NCI-H446 treated with DMSO at 0.1 percent for 48 hours (cell line): ENCODE measurements around the gene THUMPD1.
"Not testable (repeated sequence)": the region's sequence is repeated elsewhere in the genome, so short reads cannot be mapped to it uniquely, and the experiment has no call there.

ENCODE experiments used
- DNase-seq: peaks from one replicate; lab custom pipeline; 2025; lab: John Stamatoyannopoulos, UW

Gene THUMPD1

DNA sequence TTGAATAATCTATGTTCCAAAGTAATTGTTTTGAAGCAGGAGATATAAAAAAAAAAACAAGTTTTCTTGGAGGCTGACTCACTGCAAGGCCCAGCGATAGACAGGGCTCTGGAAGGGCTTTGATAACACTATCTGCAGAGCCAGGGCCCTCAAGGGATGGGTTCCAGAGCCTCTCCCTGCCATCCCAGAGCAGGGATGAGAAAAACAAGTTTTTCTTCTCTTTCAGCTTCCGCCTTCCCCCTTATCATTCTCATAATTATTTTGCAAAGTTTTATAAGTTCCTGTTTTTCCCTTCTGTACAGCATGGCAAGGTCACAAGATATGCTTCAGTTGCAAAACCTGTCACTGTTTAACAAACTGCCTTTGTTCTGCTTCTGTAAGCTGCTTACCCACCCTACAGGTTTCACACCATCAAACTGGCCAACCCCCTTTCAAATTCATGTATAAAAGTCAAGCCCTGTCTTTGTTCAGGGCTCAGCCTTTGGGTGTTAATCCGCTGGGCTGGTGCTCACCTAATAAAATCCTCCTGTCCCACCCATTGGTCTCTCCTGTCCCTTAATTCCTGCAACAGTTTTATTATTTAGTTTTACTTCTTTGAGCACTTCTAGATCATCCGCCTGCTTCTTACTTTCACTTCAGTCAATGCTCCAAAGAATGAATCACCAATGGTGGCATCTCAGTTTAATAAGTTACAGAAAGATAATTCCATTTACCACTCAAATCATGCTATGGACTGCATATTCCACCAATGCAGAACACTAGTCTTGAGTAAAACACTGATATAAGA is 5.6 kb upstream of the THUMPD1 start:
- no peak for DNase-seq

- no peak for DNase-seq
These were observed 4.8 kb upstream of the THUMPD1 start for GRCh38 chr16:20746461-20746860.

DNA sequence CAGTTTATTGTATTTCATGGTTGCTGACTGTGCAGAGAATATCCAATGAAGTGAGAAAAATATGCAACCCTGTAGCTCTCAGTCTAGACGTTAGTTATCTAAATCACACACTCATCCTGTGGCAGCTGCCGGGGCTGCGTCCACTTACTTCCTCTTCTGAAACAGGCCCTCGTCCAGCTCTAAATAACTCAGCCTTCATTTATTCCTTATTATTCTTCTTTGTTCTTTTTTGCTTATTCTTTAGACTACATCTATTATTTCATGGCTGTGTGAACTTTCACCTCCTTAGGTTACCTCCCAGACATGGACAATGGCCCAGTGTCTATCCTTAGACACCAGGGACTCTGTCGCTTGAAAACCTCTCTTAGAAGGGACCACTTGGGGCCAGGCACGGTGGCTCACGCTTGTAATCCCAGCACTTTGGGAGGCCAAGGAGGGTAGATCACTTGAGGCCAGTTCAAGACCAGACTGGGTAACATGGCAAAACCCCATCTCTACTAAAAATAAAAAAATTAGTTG is 3.4 kb upstream of the THUMPD1 start:
- DNase-seq, result no peak

- no peak for DNase-seq
These were observed 2.0 kb upstream of the THUMPD1 start for GRCh38 chr16:20743591-20743990.

DNA sequence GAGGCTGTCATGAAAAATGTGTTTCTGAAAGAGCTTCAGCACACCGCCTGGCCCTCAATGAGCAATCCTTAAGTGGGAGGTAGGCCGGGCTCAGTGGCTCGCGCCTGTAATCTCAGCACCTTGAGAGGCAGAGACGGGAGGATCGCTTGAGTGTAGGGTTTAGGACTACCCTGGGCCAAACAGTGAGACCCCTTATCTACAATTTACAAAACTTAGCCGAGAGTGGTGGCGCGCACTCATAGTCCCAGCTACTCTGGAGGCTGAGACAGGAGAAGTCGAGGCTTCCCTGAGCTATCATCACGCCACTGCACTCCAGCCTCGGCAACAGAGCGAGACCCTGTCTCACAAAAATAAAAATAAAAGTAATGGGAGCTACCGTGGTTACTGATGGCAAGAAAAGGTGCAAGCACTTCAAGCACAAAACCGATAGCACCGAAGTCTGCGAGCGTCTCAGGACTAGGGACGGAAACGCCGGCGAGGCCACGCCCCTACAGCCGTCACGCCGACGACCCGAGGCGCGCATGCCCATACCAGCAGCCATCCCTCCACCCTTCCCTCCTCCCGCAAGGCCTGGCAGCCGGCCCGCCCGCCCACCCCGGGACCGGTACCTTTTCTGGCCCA is 607 bp downstream of the THUMPD1 start:
- DNase-seq, result peak; percentile 30

GRCh38 chr16:20740007-20740883 is 1.4 kb downstream of the THUMPD1 start:
- no peak for DNase-seq

GRCh38 chr16:20735490-20735889 is 6.1 kb downstream of the THUMPD1 start:
- no peak for DNase-seq

DNA sequence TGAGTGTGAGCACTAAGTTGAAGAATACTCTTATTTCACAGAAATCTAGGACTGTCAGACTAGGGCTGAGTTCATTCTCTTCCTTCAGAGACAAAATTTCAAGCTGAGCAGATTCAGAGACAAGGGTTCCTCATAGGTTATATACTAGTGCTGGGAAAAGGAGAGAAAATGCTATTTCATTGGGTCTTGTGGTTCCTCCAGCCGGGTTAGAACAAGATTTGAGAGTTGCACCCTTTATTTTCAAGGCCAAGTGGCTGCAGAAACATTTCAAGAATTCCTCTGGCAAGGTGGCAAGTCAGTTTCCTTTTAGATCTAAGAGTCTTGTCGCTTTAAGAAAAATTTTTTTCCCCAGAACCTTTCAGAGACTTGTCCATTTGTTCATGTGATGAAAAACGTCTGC is 6.8 kb downstream of the THUMPD1 start:
- DNase-seq, result no peak

DNA sequence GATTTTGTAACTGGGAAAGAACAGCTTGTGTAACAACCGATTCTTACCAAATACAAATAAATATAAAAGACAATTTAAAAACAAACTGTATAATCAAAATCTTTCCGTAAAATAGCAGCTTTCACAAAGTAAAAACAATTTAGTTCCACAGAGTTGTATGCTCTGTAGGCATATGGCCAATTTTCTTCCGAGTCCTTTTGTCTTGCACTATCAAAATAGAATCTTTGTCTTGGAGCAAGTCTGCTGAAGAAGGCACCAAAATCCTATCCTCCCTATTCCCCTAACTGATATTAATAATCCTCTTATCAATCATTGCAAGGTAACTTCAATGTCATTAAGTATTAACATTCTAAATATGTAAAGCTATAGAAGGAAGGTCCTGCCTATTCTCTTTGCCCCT is 7.6 kb downstream of the THUMPD1 start:
- no peak for DNase-seq

DNA sequence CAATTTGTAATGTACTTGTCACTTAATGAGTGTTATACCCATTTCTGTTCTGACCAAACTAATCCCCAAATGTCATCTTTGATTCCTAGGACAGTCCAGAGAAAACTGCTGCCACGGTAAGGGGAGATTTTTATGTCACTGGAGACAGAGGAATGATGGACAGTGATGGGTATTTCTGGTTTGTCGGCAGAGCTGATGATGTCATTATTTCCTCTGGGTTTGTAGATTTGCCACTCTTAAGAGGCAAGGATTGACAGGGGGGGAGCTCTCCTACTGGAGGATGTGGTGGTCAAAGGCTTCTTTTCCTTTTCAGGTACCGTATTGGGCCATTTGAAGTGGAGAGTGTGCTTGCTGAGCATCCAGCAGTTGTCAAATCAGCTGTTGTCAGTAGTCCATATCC is 12.5 kb downstream of the THUMPD1 start:
- DNase-seq, result no peak

- DNase-seq, result no peak
These were observed 14.4 kb downstream of the THUMPD1 start for GRCh38 chr16:20727181-20727580.

DNA sequence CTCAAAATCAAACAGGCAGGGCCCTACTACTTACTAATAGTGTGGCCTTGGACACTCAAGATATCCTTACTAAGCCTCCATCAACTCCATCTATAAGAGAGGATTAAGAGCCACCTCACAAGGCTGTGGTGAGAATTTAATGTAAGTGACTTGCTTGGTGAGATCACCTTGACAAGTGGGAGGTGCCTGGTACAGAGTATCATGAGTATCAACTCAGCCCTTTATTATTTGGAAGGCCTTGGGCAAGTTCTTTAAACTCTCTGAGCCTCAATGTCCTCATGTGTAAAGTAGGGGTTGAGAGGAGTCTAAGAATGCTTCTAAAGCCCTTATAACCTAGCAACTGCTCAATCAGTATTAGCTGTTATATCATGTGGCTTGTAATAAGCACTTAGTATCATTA is 15.0 kb downstream of the THUMPD1 start:
- DNase-seq, result no peak

DNA sequence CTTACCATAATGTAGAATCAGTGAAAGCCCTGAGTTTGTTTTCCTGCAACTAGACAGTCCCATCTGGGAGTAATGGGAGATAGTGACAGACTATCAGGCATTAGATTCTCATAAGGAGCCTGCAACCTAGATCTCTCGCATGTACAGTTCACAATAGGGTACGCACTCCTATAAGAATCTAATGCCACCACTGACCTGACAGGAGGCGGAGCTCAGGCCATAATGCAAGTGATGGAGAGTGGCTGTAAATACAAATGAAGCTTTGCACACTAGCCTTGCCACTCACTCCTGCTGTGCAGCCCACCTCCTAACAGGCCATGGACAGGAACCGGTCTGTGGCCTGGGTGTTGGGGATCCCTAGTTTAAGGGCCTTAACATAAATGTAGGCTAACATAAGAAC is 21.4 kb downstream of the THUMPD1 start:
- no peak for DNase-seq

DNA sequence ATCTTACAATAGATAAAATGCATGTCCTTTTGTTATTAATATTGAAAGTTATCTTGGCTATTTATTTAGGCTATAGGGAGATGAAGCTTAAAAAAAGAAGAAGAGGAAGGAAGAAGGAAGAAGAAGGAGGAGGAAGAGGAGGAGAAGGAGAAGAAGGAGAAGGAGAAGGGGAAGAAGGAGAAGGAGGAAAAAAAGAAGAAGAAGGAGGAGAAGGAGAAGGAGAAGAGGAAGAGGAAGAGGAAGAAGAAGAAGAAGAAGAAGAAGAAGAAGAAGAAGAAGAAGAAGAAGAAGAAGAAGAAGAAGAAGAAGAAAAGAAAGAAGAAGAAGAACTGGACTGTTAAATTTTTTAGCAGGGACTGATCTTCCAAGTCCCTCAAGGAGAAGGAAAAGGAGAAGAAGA is 23.9 kb downstream of the THUMPD1 start:
- DNase-seq, result not testable (repeated sequence)

DNA sequence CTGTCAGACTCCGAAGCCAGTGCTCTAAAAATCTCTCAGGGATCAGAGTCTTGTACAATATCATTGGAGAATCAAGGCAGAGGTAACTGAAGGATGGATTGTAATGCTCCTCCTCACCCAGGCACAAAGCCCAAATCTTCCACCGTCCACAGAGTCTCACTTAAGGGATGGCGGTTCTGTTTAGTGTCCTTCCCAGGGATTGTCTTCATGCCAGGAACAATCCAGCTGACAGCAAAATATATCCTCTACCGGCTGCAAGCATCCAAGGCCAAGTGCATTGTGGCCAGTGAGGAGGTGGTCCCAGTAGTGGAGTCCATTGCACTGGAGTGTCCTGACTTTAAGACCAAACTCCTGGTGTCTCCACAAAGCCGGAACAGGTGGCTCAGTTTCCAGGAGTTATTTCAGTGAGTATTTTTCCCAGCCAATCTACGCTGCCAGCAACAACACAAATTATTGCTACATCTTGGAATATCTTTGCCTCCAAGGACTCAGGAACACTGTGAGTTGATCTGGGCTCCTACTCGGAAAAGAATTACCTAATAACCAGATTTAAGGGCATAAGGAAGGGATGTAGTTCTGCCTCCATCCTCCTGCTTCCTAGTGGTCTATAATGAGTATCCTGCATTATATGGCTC is 30.2 kb downstream of the THUMPD1 start:
- DNase-seq, result no peak

DNA sequence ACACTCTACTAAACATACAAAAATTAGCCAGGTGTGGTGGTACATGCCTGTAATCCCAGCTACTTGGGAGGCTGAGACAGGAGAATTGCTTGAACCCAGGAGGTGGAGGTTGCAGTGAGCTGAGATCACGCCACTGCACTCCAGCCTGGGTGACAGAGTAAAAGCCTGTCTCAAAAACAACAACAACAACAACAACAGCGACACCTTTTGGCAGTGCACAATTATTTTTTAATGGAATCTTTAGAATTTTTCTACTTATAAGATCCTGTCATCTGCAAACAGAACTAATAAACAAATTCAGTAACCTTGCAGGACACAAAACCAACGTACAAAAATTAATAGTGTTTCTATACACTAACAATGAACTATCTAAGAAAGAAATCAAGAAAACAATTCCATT is 33.5 kb downstream of the THUMPD1 start:
- not testable (repeated sequence) for DNase-seq

DNA sequence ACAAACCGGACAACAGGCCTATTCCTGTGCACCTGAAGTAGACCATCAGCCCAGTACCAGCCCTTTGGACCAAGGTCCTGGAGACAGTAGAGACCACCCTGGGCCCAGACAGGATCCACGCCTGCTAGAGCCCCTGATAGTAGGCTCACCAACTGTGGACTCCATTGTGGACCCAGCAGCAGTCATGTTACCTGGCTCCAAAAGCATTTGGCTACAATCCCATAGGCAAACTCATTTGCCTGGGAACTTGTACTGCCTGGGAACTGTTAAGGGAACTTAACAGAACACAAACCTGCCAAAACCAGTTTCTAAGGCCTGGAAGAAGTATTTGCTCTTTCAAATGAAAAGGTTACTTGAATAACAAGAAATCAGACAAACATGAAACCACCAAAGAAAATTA is 34.2 kb downstream of the THUMPD1 start:
- DNase-seq, result no peak

GRCh38 chr16:20705972-20706371 is 35.6 kb downstream of the THUMPD1 start:
- not testable (repeated sequence) for DNase-seq

- DNase-seq, result no peak
These were observed 37.3 kb downstream of the THUMPD1 start for GRCh38 chr16:20704281-20704680.

- not testable (repeated sequence) for DNase-seq
These were observed 39.9 kb downstream of the THUMPD1 start for GRCh38 chr16:20701692-20702091.

DNA sequence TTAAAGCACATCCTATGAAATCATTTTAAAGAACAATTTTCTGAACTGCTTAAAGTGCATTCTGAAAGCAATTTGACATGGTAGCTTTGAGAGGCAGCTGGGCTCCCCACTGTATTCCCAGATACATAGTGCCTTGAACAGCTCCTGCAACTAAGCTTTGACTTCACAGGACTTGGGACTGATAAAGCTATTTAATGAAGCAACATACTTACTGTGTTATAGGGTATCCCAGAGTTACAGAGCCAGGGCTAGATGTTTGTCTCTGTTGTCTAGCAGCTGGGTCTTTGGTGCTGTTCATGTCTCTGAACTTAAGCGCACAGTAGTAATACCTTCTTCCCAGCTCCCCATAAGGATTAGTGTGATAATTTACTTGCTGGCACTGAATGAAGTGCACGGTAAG is 45.0 kb downstream of the THUMPD1 start:
- DNase-seq, result no peak

DNA sequence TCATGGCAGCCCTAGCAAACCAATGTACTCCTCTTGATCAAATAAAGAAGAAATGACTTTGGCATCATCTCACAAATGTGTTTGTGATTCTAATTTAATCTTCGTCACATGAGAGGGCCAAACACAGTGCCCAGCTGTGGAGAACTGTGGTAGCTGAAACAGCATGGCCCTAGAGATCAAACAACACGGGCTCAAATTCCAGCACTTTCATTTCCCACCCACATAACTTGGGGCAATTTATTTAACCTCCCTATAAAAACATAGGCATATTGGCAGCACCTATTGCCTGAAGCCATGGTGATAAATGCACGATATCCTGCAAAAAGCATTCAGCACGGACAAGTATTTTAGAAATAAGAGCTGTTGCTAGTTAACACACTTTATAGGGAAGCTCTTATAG is 46.6 kb downstream of the THUMPD1 start:
- DNase-seq, result no peak
